Parathyroid adenoma (tissue), 2 donors: ENCODE results near the gene DMD.

Experiments used
- H2AFZ ChIP-seq: fragments of 300-600 bp; sonication (generic); one replicate; pipeline ENCODE4 v1.7.0; 2017; ENCODE audit warnings: antibody characterized with exemption, mild to moderate bottlenecking
- H3K27ac ChIP-seq: fragments of 300-600 bp; sonication (generic); one replicate; pipeline ENCODE4 v1.7.0; 2017
- H3K27me3 ChIP-seq: fragments of 300-600 bp; sonication (generic); one replicate; pipeline ENCODE4 v1.7.0; 2017; ENCODE audit warnings: low read length; ENCODE audit not compliant: control insufficient read depth, insufficient read depth
- H3K36me3 ChIP-seq: fragments of 300-600 bp; sonication (generic); one replicate; pipeline ENCODE4 v1.7.0; 2017; ENCODE audit warnings: low read length; ENCODE audit not compliant: control insufficient read depth, insufficient read depth
- H3K4me1 ChIP-seq: fragments of 300-600 bp; sonication (generic); one replicate; pipeline ENCODE4 v1.7.0; 2017; ENCODE audit warnings: control low read depth
- H3K4me2 ChIP-seq: fragments of 300-600 bp; sonication (generic); one replicate; pipeline ENCODE4 v1.7.0; 2017; ENCODE audit warnings: low read length
- H3K4me3 ChIP-seq: fragments of 300-600 bp; sonication (generic); one replicate; pipeline ENCODE4 v1.7.0; 2017; ENCODE audit warnings: low read depth, low read length
- H3K79me2 ChIP-seq: fragments of 300-600 bp; sonication (generic); one replicate; pipeline ENCODE4 v1.7.0; 2017; ENCODE audit warnings: control low read depth
- H3K9ac ChIP-seq: fragments of 300-600 bp; sonication (generic); one replicate; pipeline ENCODE4 v1.7.0; 2017; ENCODE audit warnings: mild to moderate bottlenecking
- H3K9me3 ChIP-seq: fragments of 300-600 bp; sonication (generic); one replicate; pipeline ENCODE4 v1.7.0; 2017; ENCODE audit warnings: low read length; ENCODE audit not compliant: control insufficient read depth
- TF ChIP-seq, protein P1 (sequence below): fragments of 300-600 bp; sonication (generic); IDR thresholded peaks from one replicate; pipeline ENCODE4 v1.7.0; 2017; ENCODE audit warnings: antibody characterized with exemption, mild to moderate bottlenecking
- donor health status: primary hyperparathyroidism.

DMD gene

DNA sequence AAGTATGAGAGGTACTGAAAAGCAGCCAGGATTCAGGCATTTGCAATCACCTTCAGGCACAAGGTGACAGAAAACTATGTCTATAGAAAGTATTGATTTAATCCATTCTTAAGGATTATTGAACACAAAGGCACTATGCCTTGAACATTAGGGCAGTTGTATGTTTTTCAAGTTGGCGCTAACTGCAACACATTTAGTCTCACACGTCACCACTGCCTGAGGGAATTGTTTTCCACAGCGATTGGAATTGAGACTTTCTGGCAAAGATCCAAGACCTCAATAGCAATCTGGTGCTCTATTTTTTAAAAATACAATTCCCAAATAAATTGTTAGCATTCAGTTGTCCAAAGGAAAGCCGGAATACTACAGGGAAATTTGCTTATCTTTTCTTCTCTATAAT lies 2086.8 kb downstream of the DMD start:
- H3K27ac ChIP-seq, result no peak overlapping the region

DNA sequence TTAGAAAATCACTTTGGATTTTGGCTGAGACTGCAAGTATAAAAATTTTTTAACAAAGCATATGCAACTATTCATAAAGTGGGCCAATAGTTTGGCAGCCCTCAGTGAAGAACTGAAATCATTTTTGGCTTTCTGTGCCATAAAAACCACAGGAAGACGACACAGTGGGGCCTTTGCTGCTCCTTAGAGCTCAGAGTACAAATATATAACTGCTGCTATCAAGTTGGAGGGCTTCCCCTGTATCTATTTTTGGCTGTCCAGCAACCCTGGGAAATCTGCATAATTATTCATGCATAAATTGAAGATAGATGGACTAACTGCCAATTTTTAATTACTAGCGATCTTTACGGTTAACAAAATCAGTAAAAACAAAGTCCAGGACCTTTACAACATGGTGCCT lies 2088.0 kb downstream of the DMD start:
- H2AFZ ChIP-seq, result no peak overlapping the region
- H3K27ac ChIP-seq, result no peak overlapping the region
- TF ChIP-seq, protein P1, sequence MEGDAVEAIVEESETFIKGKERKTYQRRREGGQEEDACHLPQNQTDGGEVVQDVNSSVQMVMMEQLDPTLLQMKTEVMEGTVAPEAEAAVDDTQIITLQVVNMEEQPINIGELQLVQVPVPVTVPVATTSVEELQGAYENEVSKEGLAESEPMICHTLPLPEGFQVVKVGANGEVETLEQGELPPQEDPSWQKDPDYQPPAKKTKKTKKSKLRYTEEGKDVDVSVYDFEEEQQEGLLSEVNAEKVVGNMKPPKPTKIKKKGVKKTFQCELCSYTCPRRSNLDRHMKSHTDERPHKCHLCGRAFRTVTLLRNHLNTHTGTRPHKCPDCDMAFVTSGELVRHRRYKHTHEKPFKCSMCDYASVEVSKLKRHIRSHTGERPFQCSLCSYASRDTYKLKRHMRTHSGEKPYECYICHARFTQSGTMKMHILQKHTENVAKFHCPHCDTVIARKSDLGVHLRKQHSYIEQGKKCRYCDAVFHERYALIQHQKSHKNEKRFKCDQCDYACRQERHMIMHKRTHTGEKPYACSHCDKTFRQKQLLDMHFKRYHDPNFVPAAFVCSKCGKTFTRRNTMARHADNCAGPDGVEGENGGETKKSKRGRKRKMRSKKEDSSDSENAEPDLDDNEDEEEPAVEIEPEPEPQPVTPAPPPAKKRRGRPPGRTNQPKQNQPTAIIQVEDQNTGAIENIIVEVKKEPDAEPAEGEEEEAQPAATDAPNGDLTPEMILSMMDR, result no peak
- no peaks in the 10 kb centered on the region for H3K4me1 ChIP-seq
- no peaks in the 10 kb centered on the region for H3K79me2 ChIP-seq
- H3K4me3 ChIP-seq, result no peak overlapping the region
- H3K9ac ChIP-seq, result no peak overlapping the region
- H3K27me3 ChIP-seq, result no peaks in the 10 kb centered on the region
- no peak overlapping the region for H3K4me2 ChIP-seq
- H3K36me3 ChIP-seq, result no peaks in the 10 kb centered on the region
- H3K9me3 ChIP-seq, result no peaks in the 10 kb centered on the region

More for the DNA sequence above, 2086.8 kb downstream of the DMD start:
- no peaks in the 10 kb centered on the region for H3K36me3 ChIP-seq
- H3K79me2 ChIP-seq, result no peaks in the 10 kb centered on the region
- no peak overlapping the region for H2AFZ ChIP-seq
- TF ChIP-seq, protein P1, result no peak
- no peak overlapping the region for H3K4me3 ChIP-seq
- H3K9me3 ChIP-seq, result no peaks in the 10 kb centered on the region
- H3K4me1 ChIP-seq, result no peaks in the 10 kb centered on the region
- H3K9ac ChIP-seq, result no peak overlapping the region
- H3K4me2 ChIP-seq, result no peak overlapping the region
- H3K27me3 ChIP-seq, result no peaks in the 10 kb centered on the region

DNA sequence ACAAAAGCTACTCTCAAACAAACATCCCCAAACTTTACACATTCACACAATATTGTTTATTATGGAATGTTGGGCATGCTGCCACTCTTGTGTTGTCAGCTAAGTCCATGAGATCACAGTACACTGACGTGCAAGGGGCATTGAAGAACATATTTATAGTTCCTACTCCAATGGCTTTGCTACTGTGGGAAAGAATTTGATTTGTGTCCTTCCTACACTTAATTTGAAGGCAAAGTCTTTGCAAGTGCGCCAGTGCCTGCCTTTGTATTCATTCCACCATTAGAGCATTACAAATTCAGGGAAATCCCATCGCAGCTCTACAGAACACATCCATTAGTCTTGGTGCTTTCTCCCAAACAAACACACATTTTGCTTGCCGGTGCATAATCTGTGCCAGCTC lies 2094.1 kb downstream of the DMD start:
- Histone ChIP-seq H3K36me3 (no peaks in the 10 kb centered on the region), H3K4me3 (no peak overlapping the region), H3K4me2 (no peak overlapping the region), H2AFZ (no peak overlapping the region), H3K4me1 (no peaks in the 10 kb centered on the region), H3K27ac (no peak overlapping the region), H3K9me3 (no peaks in the 10 kb centered on the region), H3K27me3 (no peaks in the 10 kb centered on the region), H3K79me2 (no peaks in the 10 kb centered on the region), H3K9ac (no peak overlapping the region)
- TF ChIP-seq, protein P1, result no peak

DNA sequence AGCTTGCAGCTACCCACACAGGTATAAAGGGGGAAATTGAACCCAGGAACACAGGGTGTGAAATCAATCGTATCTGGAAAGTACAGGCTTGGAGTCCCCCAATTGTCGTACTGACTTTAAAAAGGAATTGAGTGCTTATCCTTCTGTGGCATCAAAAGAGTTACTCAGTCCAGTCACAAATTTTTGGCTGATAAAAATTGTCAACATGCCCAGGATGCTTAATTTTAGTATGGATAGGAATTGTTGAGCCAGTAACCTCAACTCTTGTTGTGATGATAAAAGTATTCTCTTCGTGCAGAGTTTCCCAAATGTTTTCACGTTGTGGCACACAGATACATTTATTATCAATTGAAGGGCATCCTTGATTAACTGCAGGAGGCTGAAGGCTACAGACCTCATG lies 2096.0 kb downstream of the DMD start:
- TF ChIP-seq, protein P1, result no peak
- H2AFZ ChIP-seq, result no peak overlapping the region
- H3K4me2 ChIP-seq, result no peak overlapping the region
- H3K4me3 ChIP-seq, result no peak overlapping the region
- no peak overlapping the region for H3K27ac ChIP-seq
- H3K36me3 ChIP-seq, result no peaks in the 10 kb centered on the region
- no peaks in the 10 kb centered on the region for H3K4me1 ChIP-seq
- H3K27me3 ChIP-seq, result no peaks in the 10 kb centered on the region
- no peak overlapping the region for H3K9ac ChIP-seq
- no peaks in the 10 kb centered on the region for H3K9me3 ChIP-seq
- no peaks in the 10 kb centered on the region for H3K79me2 ChIP-seq

DNA sequence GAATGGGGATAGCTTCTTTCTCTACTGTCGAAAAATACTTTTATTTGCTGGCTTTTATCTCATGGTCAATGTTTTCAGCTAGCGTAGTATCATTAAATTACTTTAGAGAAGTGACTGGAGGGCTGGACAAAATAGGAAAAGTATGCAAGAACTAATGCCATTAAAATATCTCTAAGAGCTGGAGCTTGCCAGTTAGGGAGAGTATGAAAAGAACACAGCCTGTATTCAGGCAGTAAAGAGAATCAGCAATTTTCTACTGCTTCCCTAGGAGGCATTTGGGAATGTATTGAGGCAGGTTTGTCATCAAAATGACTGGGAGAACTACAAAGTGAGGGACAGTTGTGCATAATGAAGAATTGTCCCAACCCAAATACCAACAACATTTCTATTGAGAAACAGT lies 2096.5 kb downstream of the DMD start:
- no peak overlapping the region for H3K4me3 ChIP-seq
- TF ChIP-seq, protein P1, result no peak
- H3K9me3 ChIP-seq, result no peaks in the 10 kb centered on the region
- no peak overlapping the region for H3K27ac ChIP-seq
- H3K4me2 ChIP-seq, result no peak overlapping the region
- no peaks in the 10 kb centered on the region for H3K4me1 ChIP-seq
- H3K36me3 ChIP-seq, result no peaks in the 10 kb centered on the region
- no peak overlapping the region for H3K9ac ChIP-seq
- H2AFZ ChIP-seq, result no peak overlapping the region
- H3K79me2 ChIP-seq, result no peaks in the 10 kb centered on the region
- H3K27me3 ChIP-seq, result no peaks in the 10 kb centered on the region
